Ascending aorta (tissue), 2 donors: ENCODE measurements around the gene ATP11C. TPM values are rescaled to one million over a fixed set of nuclear protein-coding genes. Genes with fewer than 3 reads are reported as not detected.

Source experiments
- DNase-seq, 2 donors: peaks; one replicate each; pipeline ENCODE4 v3.0.0-alpha.2; 2019; ENCODE audit warnings: low spot score in 2 of 2
- H3K27ac ChIP-seq, 2 donors: fragments of 200-600 bp; sonication (generic); one replicate each; pipeline ENCODE4 v1.5.1; 2016 to 2017; ENCODE audit warnings: mild to moderate bottlenecking in 1 of 2
- H3K27me3 ChIP-seq: fragments of 200-600 bp; sonication (generic); one replicate; pipeline ENCODE4 v1.5.1; 2017
- H3K36me3 ChIP-seq, 2 donors: fragments of 200-600 bp; sonication (generic); one replicate each; pipeline ENCODE4 v1.5.1; 2016
- H3K4me1 ChIP-seq, 2 donors: fragments of 200-600 bp; sonication (generic); one replicate each; pipeline ENCODE4 v1.5.1; 2016 to 2017; ENCODE audit warnings: mild to moderate bottlenecking in 1 of 2
- H3K4me3 ChIP-seq, 2 donors: fragments of 200-600 bp; sonication (generic); one replicate each; pipeline ENCODE4 v1.5.1; 2016 to 2017; ENCODE audit warnings: mild to moderate bottlenecking in 1 of 2
- H3K9me3 ChIP-seq, 2 donors: fragments of 200-600 bp; sonication (generic); one replicate each; pipeline ENCODE4 v1.5.1; 2016
- CTCF ChIP-seq, 3 experiments: fragments of 200-600 bp in 2 of 3; fragments of 450-650 bp in 1 of 3; sonication (generic) in 2 of 3; IDR thresholded peaks; one replicate each; pipeline ENCODE4 v1.5.1; 2016 to 2019; ENCODE audit warnings: antibody characterized with exemption in 3 of 3, mild to moderate bottlenecking in 1 of 3, moderate library complexity in 1 of 3
- intact Hi-C: fragments of 100-400 bp; cut with DNase I; formaldehyde crosslinking; loops from one replicate; pipeline ENCODE4 v1.15.1; 2023
- total RNA-seq: library from RNA; depleted of rRNA; stranded (reverse); fragments of >200 nt; gene quantifications from one replicate; pipeline ENCODE4 v1.1.0, GENCODE V29; 2016

The ATP11C gene
- total RNA-seq, 1 donor from 2014 or later, result 16.4 TPM

- no peak for TF ChIP-seq CTCF (IDR thresholded peaks at IDR 0.05)
- no peaks in the 10 kb centered on the region for H3K4me1 ChIP-seq
- no peaks in the 10 kb centered on the region for H3K27me3 ChIP-seq
- no peak overlapping the region for H3K4me3 ChIP-seq
- no peaks in the 10 kb centered on the region for H3K9me3 ChIP-seq
- intact Hi-C loops, result no loop called here
- no peak overlapping the region for H3K27ac ChIP-seq
- peaks cover 7 to 11% of the 10 kb centered on the region in 2 donors for H3K36me3 ChIP-seq
- no peak for DNase-seq
These were observed 131.4 kb downstream of the ATP11C start for GRCh38 chrX:139801397-139801813.

- Histone ChIP-seq H3K27me3 (no peaks in the 10 kb centered on the region), H3K36me3 (peaks cover 7 to 11% of the 10 kb centered on the region in 2 donors), H3K4me1 (no peaks in the 10 kb centered on the region), H3K9me3 (no peaks in the 10 kb centered on the region), H3K27ac (no peak overlapping the region), H3K4me3 (no peak overlapping the region)
- no peak for TF ChIP-seq CTCF (IDR thresholded peaks at IDR 0.05)
- intact Hi-C loops, result no loop called here
- DNase-seq, result no peak
These were observed 134.2 kb downstream of the ATP11C start for GRCh38 chrX:139798701-139799100.

- no peak for TF ChIP-seq CTCF (IDR thresholded peaks at IDR 0.05)
- H3K9me3 ChIP-seq, result no peaks in the 10 kb centered on the region
- DNase-seq, result no peak
- no peaks in the 10 kb centered on the region for H3K36me3 ChIP-seq
- no peaks in the 10 kb centered on the region for H3K27me3 ChIP-seq
- intact Hi-C loops, result no loop called here
- H3K4me3 ChIP-seq, result no peak overlapping the region
- no peak overlapping the region for H3K27ac ChIP-seq
- H3K4me1 ChIP-seq, result no peaks in the 10 kb centered on the region
These were observed 137.7 kb downstream of the ATP11C start for GRCh38 chrX:139795196-139795595.

GRCh38 chrX:139787601-139788000 lies 145.3 kb downstream of the ATP11C start:
- DNase-seq, result no peak
- H3K4me1 ChIP-seq, result no peaks in the 10 kb centered on the region
- no peak overlapping the region for H3K4me3 ChIP-seq
- no peak overlapping the region for H3K27ac ChIP-seq
- TF ChIP-seq CTCF (IDR thresholded peaks at IDR 0.05), result no peak
- no peaks in the 10 kb centered on the region for H3K27me3 ChIP-seq
- no peaks in the 10 kb centered on the region for H3K9me3 ChIP-seq
- H3K36me3 ChIP-seq, result peaks cover 0 to 12% of the 10 kb centered on the region in 2 donors
- intact Hi-C loops, result no loop called here

- H3K9me3 ChIP-seq, result no peaks in the 10 kb centered on the region
- intact Hi-C loops, result no loop called here
- H3K4me3 ChIP-seq, result no peak overlapping the region
- no peak overlapping the region for H3K27ac ChIP-seq
- H3K4me1 ChIP-seq, result no peaks in the 10 kb centered on the region
- no peak for DNase-seq
- no peaks in the 10 kb centered on the region for H3K27me3 ChIP-seq
- no peak for TF ChIP-seq CTCF (IDR thresholded peaks at IDR 0.05)
- H3K36me3 ChIP-seq, result peaks cover 0 to 12% of the 10 kb centered on the region in 2 donors
These were observed 148.0 kb downstream of the ATP11C start for GRCh38 chrX:139784807-139785206.

- Histone ChIP-seq H3K36me3 (peaks cover 0 to 8% of the 10 kb centered on the region in 2 donors), H3K4me3 (no peak overlapping the region), H3K4me1 (no peaks in the 10 kb centered on the region), H3K27me3 (no peaks in the 10 kb centered on the region), H3K9me3 (no peaks in the 10 kb centered on the region), H3K27ac (no peak overlapping the region)
- TF ChIP-seq CTCF (IDR thresholded peaks at IDR 0.05), result no peak
- DNase-seq, result no peak
- intact Hi-C loops, result no loop called here
These were observed 148.9 kb downstream of the ATP11C start for GRCh38 chrX:139783959-139784358.
